Osteoblast (primary cell): ENCODE results near the gene CAPZB. TPM values are rescaled to one million over a fixed set of nuclear protein-coding genes. Genes with fewer than 3 reads are reported as not detected.

Source experiments
- DNase-seq: peaks from one replicate; pipeline ENCODE4 v3.0.0; 2011; ENCODE audit warnings: low spot score, mixed read lengths; ENCODE audit not compliant: insufficient read length; ENCODE audit errors: missing footprints
- H2AFZ ChIP-seq: 2 replicates; pipeline ENCODE4 v1.6.0; 2011; ENCODE audit warnings: mild to moderate bottlenecking, low read length
- H3K27ac ChIP-seq: 2 replicates; pipeline ENCODE4 v1.5.1; 2011; ENCODE audit warnings: mild to moderate bottlenecking, low read depth, low read length, moderate library complexity
- H3K27me3 ChIP-seq: 2 replicates; pipeline ENCODE4 v1.6.0; 2012; ENCODE audit warnings: mild to moderate bottlenecking, control low read depth, inconsistent platforms, low read length, moderate library complexity; ENCODE audit not compliant: insufficient read depth
- H3K36me3 ChIP-seq: 2 replicates; pipeline ENCODE4 v1.5.1; 2011; ENCODE audit warnings: mild to moderate bottlenecking, low read length, control low read depth, moderate library complexity; ENCODE audit not compliant: insufficient read depth
- H3K4me1 ChIP-seq: 2 replicates; pipeline ENCODE4 v1.5.1; 2011; ENCODE audit warnings: mild to moderate bottlenecking, low read length, control low read depth, moderate library complexity; ENCODE audit not compliant: insufficient read depth
- H3K4me2 ChIP-seq: 2 replicates; pipeline ENCODE4 v1.6.0; 2011; ENCODE audit warnings: mild to moderate bottlenecking, low read length; ENCODE audit not compliant: insufficient read depth
- H3K4me3 ChIP-seq: fragments of 200-600 bp; sonication (generic); 3 replicates; pipeline ENCODE4 v1.5.1; 2012; ENCODE audit warnings: mild to moderate bottlenecking, low read length, inconsistent platforms; ENCODE audit not compliant: insufficient read depth
- H3K79me2 ChIP-seq: 2 replicates; pipeline ENCODE4 v1.6.0; 2012; ENCODE audit warnings: mild to moderate bottlenecking, low read length, control low read depth, inconsistent platforms; ENCODE audit not compliant: insufficient read depth
- H3K9me3 ChIP-seq: 2 replicates; pipeline ENCODE4 v1.5.1; 2011; ENCODE audit warnings: low read depth, low read length, control low read depth
- H4K20me1 ChIP-seq: 2 replicates; pipeline ENCODE4 v1.6.0; 2012; ENCODE audit warnings: mild to moderate bottlenecking, low read length, control low read depth; ENCODE audit not compliant: insufficient read depth
- CTCF ChIP-seq: IDR thresholded peaks from 2 replicates; pipeline ENCODE4 v1.5.1; 2011; ENCODE audit warnings: mild to moderate bottlenecking, low read depth, low read length, moderate library complexity; ENCODE audit errors: extremely low read depth
- total RNA-seq: library from RNA; depleted of rRNA; stranded (reverse); fragments of >200 nt; gene quantifications from 2 replicates; pipeline ENCODE4 v1.2.3, GENCODE V29; 2012

Gene CAPZB
- total RNA-seq, 1 donor, result 217 TPM

- peaks cover 3% of the 10 kb centered on the region for H3K79me2 ChIP-seq
- no peaks in the 10 kb centered on the region for H3K27me3 ChIP-seq
- H3K27ac ChIP-seq, result no peak overlapping the region
- H4K20me1 ChIP-seq, result peaks cover 38% of the 10 kb centered on the region
- peaks cover 72% of the 10 kb centered on the region for H3K36me3 ChIP-seq
- no peaks in the 10 kb centered on the region for H3K9me3 ChIP-seq
- DNase-seq, result no peak
- no peaks in the 10 kb centered on the region for H3K4me1 ChIP-seq
- no peak overlapping the region for H3K4me3 ChIP-seq
- no peak overlapping the region for H2AFZ ChIP-seq
- no peak for TF ChIP-seq CTCF
- no peak overlapping the region for H3K4me2 ChIP-seq
These were observed 140.5 kb downstream of the CAPZB start for GRCh38 chr1:19344831-19345230.

GRCh38 chr1:19344372-19344810 lies 140.9 kb downstream of the CAPZB start:
- Histone ChIP-seq H3K4me2 (no peak overlapping the region), H4K20me1 (peaks cover 42% of the 10 kb centered on the region), H3K9me3 (no peaks in the 10 kb centered on the region), H3K27ac (no peak overlapping the region), H3K4me1 (no peaks in the 10 kb centered on the region), H3K27me3 (no peaks in the 10 kb centered on the region), H3K36me3 (peaks cover 72% of the 10 kb centered on the region), H3K79me2 (peaks cover 3% of the 10 kb centered on the region), H3K4me3 (no peak overlapping the region), H2AFZ (no peak overlapping the region)
- TF ChIP-seq CTCF, result peak; percentile 74
- peak; percentile 94 for DNase-seq

GRCh38 chr1:19343617-19344350 lies 141.6 kb downstream of the CAPZB start:
- Histone ChIP-seq H3K36me3 (peaks cover 71% of the 10 kb centered on the region), H3K9me3 (no peaks in the 10 kb centered on the region), H2AFZ (no peak overlapping the region), H3K27me3 (no peaks in the 10 kb centered on the region), H3K4me3 (no peak overlapping the region), H3K79me2 (peaks cover 3% of the 10 kb centered on the region), H3K27ac (no peak overlapping the region), H3K4me1 (no peaks in the 10 kb centered on the region), H3K4me2 (no peak overlapping the region), H4K20me1 (peaks cover 41% of the 10 kb centered on the region)
- no peak for TF ChIP-seq CTCF
- DNase-seq, result no peak

GRCh38 chr1:19342894-19343616 lies 142.3 kb downstream of the CAPZB start:
- no peak for TF ChIP-seq CTCF
- H4K20me1 ChIP-seq, result peaks cover 41% of the 10 kb centered on the region
- H2AFZ ChIP-seq, result no peak overlapping the region
- no peak overlapping the region for H3K4me3 ChIP-seq
- no peak for DNase-seq
- no peak overlapping the region for H3K4me2 ChIP-seq
- H3K27me3 ChIP-seq, result no peaks in the 10 kb centered on the region
- H3K27ac ChIP-seq, result no peak overlapping the region
- H3K4me1 ChIP-seq, result no peaks in the 10 kb centered on the region
- no peaks in the 10 kb centered on the region for H3K9me3 ChIP-seq
- peaks cover 67% of the 10 kb centered on the region for H3K36me3 ChIP-seq
- peaks cover 3% of the 10 kb centered on the region for H3K79me2 ChIP-seq
